ENCODE results near the gene BANF1. TPM values are rescaled to one million over a fixed set of nuclear protein-coding genes. Genes with fewer than 3 reads are reported as not detected.

The BANF1 gene
- total and polyA plus RNA-seq, 2 of the 13 experiments (the other 11 are each of a cell fraction or from before 2014, with no cell fraction given), result 40.5 to 86.5 TPM

GRCh38 chr11:66051766-66052663 lies 49.7 kb downstream of the BANF1 start, which contains the start of gene SF3B2 (continued):
- TF ChIP-seq FOXP4 (CRISPR knock-in tag; IDR thresholded peaks at IDR 0.05) (peak; percentile 60), MLXIP (CRISPR knock-in tag; IDR thresholded peaks at IDR 0.05; ENCODE audit: borderline replicate concordance) (no peak), JDP2 (CRISPR knock-in tag; IDR thresholded peaks at IDR 0.05; ENCODE audit: borderline replicate concordance) (no peak), KDM4B (CRISPR knock-in tag; IDR thresholded peaks at IDR 0.05) (peak; percentile 42), ZFP91 (CRISPR knock-in tag; IDR thresholded peaks at IDR 0.05; ENCODE audit: borderline replicate concordance) (peak; percentile 96), REL (CRISPR knock-in tag; conservative IDR thresholded peaks at IDR 0.05) (peak; percentile 30; the same call in 1 of the 2 replicates), MED13 (CRISPR knock-in tag; IDR thresholded peaks at IDR 0.05) (0 out of 2 replicates have a peak, but pooled peaks have one; percentile 16), AKNA (CRISPR knock-in tag; IDR thresholded peaks at IDR 0.05; ENCODE audit: borderline replicate concordance) (peak; percentile 4; the same call in 1 of the 2 replicates), ARID5B (CRISPR knock-in tag; IDR thresholded peaks at IDR 0.05) (peak; percentile 68), ZNF775 (CRISPR knock-in tag; IDR thresholded peaks at IDR 0.05; ENCODE audit: borderline replicate concordance) (no peak)

Data from HepG2 (cell line).